IMR-90 (cell line): ENCODE measurements around the gene SLC8A1. TPM values are rescaled to one million over a fixed set of nuclear protein-coding genes. Genes with fewer than 3 reads are reported as not detected.

ENCODE experiments used
- ATAC-seq: fragments of 200-7000 bp; cut with Tn5 transposase; 2 replicates; pipeline ENCODE4 v1.9.1; 2020; ENCODE audit warnings: low read depth, mild to moderate bottlenecking, moderate library complexity
- BruUV-seq: library from RNA; stranded (reverse); fragments of 400-500 nt; replicated peaks from 2 replicates; lab custom pipeline; 2021; lab: Mats Ljungman, UMichigan
- CTCF ChIA-PET: fragments of 300-600 bp; formaldehyde crosslinking; extraction: SDS; loops from one replicate; lab custom pipeline; 2021; ENCODE audit warnings: antibody characterized with exemption; lab: Yijun Ruan, JAX
- POLR2A ChIA-PET: fragments of 300-600 bp; sonication (Branson Sonifier 250); formaldehyde crosslinking; loops from one replicate; lab custom pipeline; 2022; ENCODE audit warnings: antibody characterized with exemption; ENCODE audit not compliant: unreplicated experiment; lab: Charles Lee
- DNase-seq: peaks from one replicate; pipeline ENCODE4 v3.0.0; 2013
- H2AFZ ChIP-seq: replicated peaks from 2 replicates; pipeline ENCODE3; 2013; ENCODE audit warnings: low read length, mild to moderate bottlenecking; ENCODE audit not compliant: poor library complexity
- H2AK5ac ChIP-seq: 2 replicates; pipeline ENCODE4 v1.6.1; 2013; ENCODE audit warnings: low read depth, low read length, inconsistent platforms
- H2AK9ac ChIP-seq: replicated peaks from 2 replicates; pipeline ENCODE3; 2013; ENCODE audit warnings: mild to moderate bottlenecking, low read depth, low read length, moderate library complexity; ENCODE audit not compliant: poor library complexity
- H2BK120ac ChIP-seq: 2 replicates; pipeline ENCODE4 v1.6.1; 2013; ENCODE audit warnings: low read depth, low read length, inconsistent platforms
- H2BK15ac ChIP-seq: 3 replicates; pipeline ENCODE4 v1.6.1; 2013; ENCODE audit warnings: low read depth, low read length, inconsistent platforms
- H2BK20ac ChIP-seq: 2 replicates; pipeline ENCODE4 v1.6.1; 2013; ENCODE audit warnings: low read depth, mild to moderate bottlenecking, inconsistent platforms, low read length, moderate library complexity
- H2BK5ac ChIP-seq: 2 replicates; pipeline ENCODE4 v1.6.1; 2013; ENCODE audit warnings: mild to moderate bottlenecking, low read depth, low read length, inconsistent platforms; ENCODE audit not compliant: poor library complexity, severe bottlenecking
- H3K14ac ChIP-seq: replicated peaks from 2 replicates; pipeline ENCODE4 v1.6.1; 2013; ENCODE audit warnings: low read depth, low read length, inconsistent platforms
- H3K18ac ChIP-seq: 2 replicates; pipeline ENCODE4 v1.6.1; 2013; ENCODE audit warnings: low read depth, low read length, control low read depth
- H3K23ac ChIP-seq: 2 replicates; pipeline ENCODE4 v1.6.1; 2013; ENCODE audit warnings: low read depth, low read length, inconsistent platforms
- H3K27ac ChIP-seq: 2 replicates; pipeline ENCODE4 v1.5.1; 2013; ENCODE audit warnings: mild to moderate bottlenecking, control low read depth, low read length; ENCODE audit not compliant: insufficient read depth
- H3K27me3 ChIP-seq: 2 replicates; pipeline ENCODE4 v1.6.1; 2013; ENCODE audit warnings: low read length; ENCODE audit not compliant: control insufficient read depth, insufficient read depth
- H3K36me3 ChIP-seq: 2 replicates; pipeline ENCODE4 v1.6.1; 2013; ENCODE audit warnings: low read length, mixed read lengths; ENCODE audit not compliant: control insufficient read depth, insufficient read depth
- H3K4ac ChIP-seq: 2 replicates; pipeline ENCODE4 v1.6.1; 2013; ENCODE audit warnings: low read depth, low read length, inconsistent platforms
- H3K4me1 ChIP-seq: 2 replicates; pipeline ENCODE4 v1.6.1; 2013; ENCODE audit warnings: low read length, mixed read lengths; ENCODE audit not compliant: control insufficient read depth, insufficient read depth
- H3K4me2 ChIP-seq: 2 replicates; pipeline ENCODE4 v1.6.1; 2013; ENCODE audit warnings: low read depth, mild to moderate bottlenecking, control low read depth, low read length, moderate library complexity
- H3K4me3 ChIP-seq: 2 replicates; pipeline ENCODE4 v1.5.1; 2013; ENCODE audit warnings: low read depth, mild to moderate bottlenecking, control low read depth, low read length, moderate library complexity; ENCODE audit not compliant: insufficient read depth
- H3K56ac ChIP-seq: 2 replicates; pipeline ENCODE4 v1.6.1; 2013; ENCODE audit warnings: low read length, inconsistent platforms; ENCODE audit not compliant: insufficient read depth; ENCODE audit errors: extremely low read depth
- H3K79me1 ChIP-seq, 2 experiments: 2 replicates each; pipeline ENCODE4 v1.6.1; 2013; ENCODE audit warnings: low read length in 2 of 2, inconsistent platforms in 1 of 2, low read depth in 1 of 2
- H3K9ac ChIP-seq: 2 replicates; pipeline ENCODE4 v1.6.1; 2013; ENCODE audit warnings: low read depth, low read length, control low read depth
- H3K9me1 ChIP-seq: 2 replicates; pipeline ENCODE4 v1.6.1; 2013; ENCODE audit warnings: low read length, inconsistent platforms; ENCODE audit not compliant: insufficient read depth
- H3K9me3 ChIP-seq: 2 replicates; pipeline ENCODE4 v1.6.1; 2013; ENCODE audit warnings: low read length; ENCODE audit not compliant: control insufficient read depth, insufficient read depth
- H4K20me1 ChIP-seq: 2 replicates; pipeline ENCODE4 v1.6.1; 2013; ENCODE audit warnings: low read length, inconsistent platforms; ENCODE audit not compliant: insufficient read depth
- H4K5ac ChIP-seq: 2 replicates; pipeline ENCODE4 v1.6.1; 2013; ENCODE audit warnings: mild to moderate bottlenecking, low read depth, low read length, control low read depth
- H4K8ac ChIP-seq, 2 experiments: 2 replicates each; pipeline ENCODE4 v1.6.1; 2013; ENCODE audit warnings: low read depth in 2 of 2, low read length in 2 of 2, control low read depth in 1 of 2, inconsistent platforms in 1 of 2
- H4K91ac ChIP-seq: 2 replicates; pipeline ENCODE4 v1.6.1; 2013; ENCODE audit warnings: low read depth, low read length, inconsistent platforms; ENCODE audit not compliant: insufficient read depth
- BHLHE40 ChIP-seq: fragments of 150-350 bp; IDR thresholded peaks from 2 replicates; pipeline ENCODE4 v1.6.1; 2016; ENCODE audit warnings: mild to moderate bottlenecking, low read depth, low read length
- CEBPB ChIP-seq: IDR thresholded peaks from 2 replicates; pipeline ENCODE4 v1.6.1; 2012; ENCODE audit warnings: low read depth, low read length, improper control_type of control experiment
- CHD1 ChIP-seq: IDR thresholded peaks from 2 replicates; pipeline ENCODE4 v1.6.1; 2012; ENCODE audit warnings: low read depth, low read length, improper control_type of control experiment
- CTCF ChIP-seq: conservative IDR thresholded peaks from 2 replicates; pipeline ENCODE4 v1.5.1; 2012; ENCODE audit warnings: mild to moderate bottlenecking, low read depth, low read length, improper control_type of control experiment
- ELK1 ChIP-seq: fragments of 150-350 bp; IDR thresholded peaks from 2 replicates; pipeline ENCODE4 v1.6.1; 2016; ENCODE audit warnings: low read depth, mild to moderate bottlenecking, low read length, moderate library complexity, borderline replicate concordance
- FOS ChIP-seq: fragments of 150-350 bp; IDR thresholded peaks from 2 replicates; pipeline ENCODE4 v1.6.1; 2016; ENCODE audit warnings: low read depth, low read length
- MAFK ChIP-seq: IDR thresholded peaks from 2 replicates; pipeline ENCODE4 v1.6.1; 2012; ENCODE audit warnings: low read depth, low read length, improper control_type of control experiment
- MAZ ChIP-seq: IDR thresholded peaks from 2 replicates; pipeline ENCODE4 v1.6.1; 2012; ENCODE audit warnings: low read depth, mild to moderate bottlenecking, low read length, improper control_type of control experiment, moderate library complexity, borderline replicate concordance
- MXI1 ChIP-seq: IDR thresholded peaks from 2 replicates; pipeline ENCODE4 v1.6.1; 2012; ENCODE audit warnings: low read depth, mild to moderate bottlenecking, low read length, moderate library complexity, borderline replicate concordance
- NFE2L2 ChIP-seq: fragments of 150-350 bp; IDR thresholded peaks from 2 replicates; pipeline ENCODE4 v1.6.1; 2016; ENCODE audit warnings: low read depth, mild to moderate bottlenecking, low read length
- POLR2A ChIP-seq: IDR thresholded peaks from 2 replicates; pipeline ENCODE4 v1.6.1; 2012; ENCODE audit warnings: mild to moderate bottlenecking, low read depth, low read length
- RAD21 ChIP-seq: IDR thresholded peaks from 2 replicates; pipeline ENCODE4 v1.6.1; 2012; ENCODE audit warnings: low read length, improper control_type of control experiment
- RCOR1 ChIP-seq: IDR thresholded peaks from 2 replicates; pipeline ENCODE4 v1.6.1; 2012; ENCODE audit warnings: mild to moderate bottlenecking, low read length, improper control_type of control experiment; ENCODE audit not compliant: insufficient replicate concordance
- RFX5 ChIP-seq: IDR thresholded peaks from 2 replicates; pipeline ENCODE4 v1.8.0; 2012; ENCODE audit warnings: low read depth, mild to moderate bottlenecking, low read length, moderate library complexity
- SMC3 ChIP-seq: fragments of 150-350 bp; IDR thresholded peaks from 2 replicates; pipeline ENCODE4 v1.6.1; 2016; ENCODE audit warnings: low read depth, mild to moderate bottlenecking, antibody characterized with exemption, low read length, moderate library complexity
- USF2 ChIP-seq: fragments of 150-350 bp; IDR thresholded peaks from 2 replicates; pipeline ENCODE4 v1.6.1; 2017; ENCODE audit warnings: mild to moderate bottlenecking, antibody characterized with exemption, low read length, low read depth
- WGBS, 2 experiments: methylation state at CpG; one replicate each; pipeline versions ENCODE4 v1.1.5 to v1.1.7; 2013; ENCODE audit warnings: missing lambda C conversion rate in 2 of 2; ENCODE audit not compliant: insufficient read length in 1 of 2; ENCODE audit errors: extremely low coverage in 2 of 2; 5-methylcytosine and 5-hydroxymethylcytosine counted together
- dilution Hi-C: fragments of 300-500 bp; cut with HindIII; formaldehyde crosslinking; loops from one replicate; pipeline ENCODE4 v1.14.3; 2018; ENCODE audit warnings: low sequenced_read_pairs; ENCODE audit not compliant: unreplicated experiment
- in situ Hi-C: fragments of 300-500 bp; cut with MboI; formaldehyde crosslinking; loops from 3 replicates; pipeline ENCODE4 v1.14.3; 2019; ENCODE audit warnings: low sequenced_read_pairs, inconsistent platforms, mixed read lengths
- intact Hi-C: fragments of 100-400 bp; cut with micrococcal nuclease; formaldehyde crosslinking; loops from 2 replicates; pipeline ENCODE4 v1.10.0; 2022
- polyA plus RNA-seq, 3 experiments: library from polyadenylated mRNA; depleted of rRNA; stranded (reverse); fragments of >200 nt; gene quantifications; 2 replicates each; pipeline ENCODE4 v1.2.3, GENCODE V29; 2012; ENCODE audit warnings: low replicate concordance in 1 of 3
- total RNA-seq: library from RNA; depleted of rRNA; stranded (reverse); fragments of >200 nt; gene quantifications from 2 replicates; pipeline ENCODE4 v1.2.3, GENCODE V29; 2012

The SLC8A1 gene
- total and polyA plus RNA-seq, 2 of the 4 experiments (the other 2 are of a cell fraction), result 7.7 to 57.0 TPM

GRCh38 chr2:40487602-40488001, 35.7 kb upstream of the SLC8A1 start:
- no peak overlapping the region; the same call in 1 of the 2 replicates for H3K14ac ChIP-seq
- intact Hi-C loops (loop anchor here (1.0 kb wide), 1 partner anchor 273 kb away; no protein-coding TSS in a partner anchor), in situ Hi-C loops (loop anchor here (25.0 kb wide), 1 partner anchor 275 kb away; no protein-coding TSS in a partner anchor), dilution Hi-C loops (no loop called here)
- POLR2A ChIA-PET, result interaction anchor here (0.6 kb wide), 1 partner anchor 118 kb away, joined by 4 read pairs; no protein-coding TSS in a partner anchor
- no peak overlapping the region for H4K5ac ChIP-seq
- WGBS, 2 experiments, result no CpG with 5 or more reads among the region's 2 CpGs
- 0 out of 4 replicates have a peak overlapping the region, but pooled peaks of 1 of the 2 experiments have one; percentile 15 for H4K8ac ChIP-seq
- H3K4me2 ChIP-seq, result no peak overlapping the region
- no peaks in the 10 kb centered on the region for H4K20me1 ChIP-seq
- H2AK9ac ChIP-seq, result no peak overlapping the region
- ATAC-seq, result 0 out of 2 replicates have a peak, but pooled peaks have one; percentile 11
- no peak overlapping the region for H2BK120ac ChIP-seq
- no peak overlapping the region for H4K91ac ChIP-seq
- no peak overlapping the region for H2BK15ac ChIP-seq
- no peak overlapping the region for H3K4me3 ChIP-seq
- 0 out of 2 replicates have a peak, but pooled peaks cover 2% of the 10 kb centered on the region for H3K9me3 ChIP-seq
- H2AK5ac ChIP-seq, result no peak overlapping the region
- TF ChIP-seq USF2, result no peak
- TF ChIP-seq CHD1, result no peak
- no peak for TF ChIP-seq ELK1
- no peak for TF ChIP-seq CEBPB
- no peak for TF ChIP-seq RFX5
- TF ChIP-seq MAFK, result no peak
- TF ChIP-seq SMC3, result no peak
- TF ChIP-seq FOS, result no peak
- TF ChIP-seq POLR2A, result no peak
- no peak for TF ChIP-seq RAD21
- TF ChIP-seq CTCF, result no peak
- no peak for TF ChIP-seq MAZ
- TF ChIP-seq RCOR1, result no peak
- no peak for TF ChIP-seq BHLHE40
- no peak for TF ChIP-seq NFE2L2
- TF ChIP-seq MXI1, result no peak
- H3K27me3 ChIP-seq, result no peaks in the 10 kb centered on the region
- no peak overlapping the region for H2BK5ac ChIP-seq
- H2BK20ac ChIP-seq, result peak overlapping the region; percentile 26; the same call in 1 of the 2 replicates
- no peak overlapping the region for H3K56ac ChIP-seq
- no peak overlapping the region for H3K4ac ChIP-seq
- no peak overlapping the region for H3K18ac ChIP-seq
- H3K79me1 ChIP-seq, result no peaks in the 10 kb centered on the region
- DNase-seq, result peak; percentile 14
- CTCF ChIA-PET, result interaction anchor here (0.6 to 1.5 kb wide), 8 partner anchors 8 to 263 kb away, joined by 3 to 7 read pairs (median 3); no protein-coding TSS in a partner anchor
- no peaks in the 10 kb centered on the region for H3K9me1 ChIP-seq
- H3K9ac ChIP-seq, result no peak overlapping the region
- H3K23ac ChIP-seq, result no peak overlapping the region; the same call in 1 of the 2 replicates
- no peak overlapping the region for H3K27ac ChIP-seq
- H3K36me3 ChIP-seq, result no peaks in the 10 kb centered on the region
- BruUV-seq, result no TSS peak
- H3K4me1 ChIP-seq, result peaks cover 2% of the 10 kb centered on the region; the same call in 1 of the 2 replicates
- H2AFZ ChIP-seq, result no peak overlapping the region
